Nephron progenitor cell (in vitro differentiated cells): ENCODE data around the gene DEAF1.
"Not testable (repeated sequence)": the region's sequence is repeated elsewhere in the genome, so short reads cannot be mapped to it uniquely, and the experiment has no call there.

Experiments
- DNase-seq: peaks from one replicate; pipeline ENCODE4 v3.0.0; 2021
- H3K27ac Mint-ChIP-seq: 2 replicates; pipeline ENCODE4 v1.8.0; 2021; ENCODE audit warnings: mild to moderate bottlenecking, moderate library complexity, mixed read lengths
- H3K27me3 Mint-ChIP-seq: 2 replicates; pipeline ENCODE4 v1.8.0; 2021; ENCODE audit warnings: mild to moderate bottlenecking, low read depth, mixed read lengths; ENCODE audit not compliant: poor library complexity
- H3K36me3 Mint-ChIP-seq: 2 replicates; pipeline ENCODE4 v1.8.0; 2021; ENCODE audit warnings: low read depth, mixed read lengths
- H3K4me1 Mint-ChIP-seq: 2 replicates; pipeline ENCODE4 v1.8.0; 2021; ENCODE audit warnings: mixed read lengths
- H3K4me3 Mint-ChIP-seq: 2 replicates; pipeline ENCODE4 v1.8.0; 2021; ENCODE audit warnings: mild to moderate bottlenecking, moderate library complexity, mixed read lengths
- H3K9me3 Mint-ChIP-seq: 2 replicates; pipeline ENCODE4 v1.8.0; 2021; ENCODE audit warnings: mild to moderate bottlenecking, moderate library complexity, mixed read lengths
- TF ChIP-seq, protein P1 (sequence below): fragments of 200-600 bp; sonication (generic); IDR thresholded peaks from 2 replicates; pipeline ENCODE4 v1.5.0; 2021; ENCODE audit warnings: antibody characterized with exemption

The DEAF1 gene, protein sequence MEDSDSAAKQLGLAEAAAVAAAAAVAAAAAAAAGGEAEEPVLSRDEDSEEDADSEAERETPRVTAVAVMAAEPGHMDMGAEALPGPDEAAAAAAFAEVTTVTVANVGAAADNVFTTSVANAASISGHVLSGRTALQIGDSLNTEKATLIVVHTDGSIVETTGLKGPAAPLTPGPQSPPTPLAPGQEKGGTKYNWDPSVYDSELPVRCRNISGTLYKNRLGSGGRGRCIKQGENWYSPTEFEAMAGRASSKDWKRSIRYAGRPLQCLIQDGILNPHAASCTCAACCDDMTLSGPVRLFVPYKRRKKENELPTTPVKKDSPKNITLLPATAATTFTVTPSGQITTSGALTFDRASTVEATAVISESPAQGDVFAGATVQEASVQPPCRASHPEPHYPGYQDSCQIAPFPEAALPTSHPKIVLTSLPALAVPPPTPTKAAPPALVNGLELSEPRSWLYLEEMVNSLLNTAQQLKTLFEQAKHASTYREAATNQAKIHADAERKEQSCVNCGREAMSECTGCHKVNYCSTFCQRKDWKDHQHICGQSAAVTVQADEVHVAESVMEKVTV

DNA sequence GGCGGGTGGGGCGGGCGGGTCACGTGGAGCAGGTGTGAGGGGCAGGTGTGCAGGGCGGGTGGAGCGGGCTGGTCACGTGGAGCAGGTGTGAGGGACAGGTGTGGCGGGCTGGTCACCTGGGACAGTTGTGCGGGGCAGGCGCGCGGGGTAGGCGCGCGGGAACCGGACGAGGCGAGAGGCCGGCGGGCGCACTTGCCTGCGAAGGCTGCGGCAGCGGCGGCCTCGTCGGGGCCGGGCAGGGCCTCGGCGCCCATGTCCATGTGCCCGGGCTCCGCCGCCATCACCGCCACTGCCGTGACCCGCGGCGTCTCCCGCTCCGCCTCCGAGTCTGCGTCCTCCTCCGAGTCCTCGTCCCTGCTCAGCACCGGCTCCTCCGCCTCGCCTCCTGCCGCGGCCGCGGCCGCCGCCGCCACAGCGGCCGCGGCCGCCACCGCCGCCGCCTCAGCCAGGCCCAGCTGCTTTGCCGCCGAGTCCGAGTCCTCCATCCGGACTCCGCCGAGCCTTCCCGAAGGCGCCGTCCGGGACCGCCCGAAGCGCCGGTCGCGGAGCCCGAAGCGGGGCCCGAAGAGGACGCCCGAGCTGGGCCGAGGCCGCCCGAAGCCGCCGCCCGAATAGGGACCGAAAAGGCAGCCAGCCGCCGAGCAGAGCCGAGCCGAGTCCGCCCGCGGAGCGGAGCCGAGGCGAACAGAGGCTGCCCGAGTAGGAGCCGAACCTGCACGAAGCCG, at the start of gene DEAF1:
Gene DEAF1 (minus strand): TSS at position 660 of the 725 bp plus-strand sequence. CDS start 175 bp downstream, at position 485.
- H3K36me3 Mint-ChIP-seq, result no peaks in the 10 kb centered on the region

DNA sequence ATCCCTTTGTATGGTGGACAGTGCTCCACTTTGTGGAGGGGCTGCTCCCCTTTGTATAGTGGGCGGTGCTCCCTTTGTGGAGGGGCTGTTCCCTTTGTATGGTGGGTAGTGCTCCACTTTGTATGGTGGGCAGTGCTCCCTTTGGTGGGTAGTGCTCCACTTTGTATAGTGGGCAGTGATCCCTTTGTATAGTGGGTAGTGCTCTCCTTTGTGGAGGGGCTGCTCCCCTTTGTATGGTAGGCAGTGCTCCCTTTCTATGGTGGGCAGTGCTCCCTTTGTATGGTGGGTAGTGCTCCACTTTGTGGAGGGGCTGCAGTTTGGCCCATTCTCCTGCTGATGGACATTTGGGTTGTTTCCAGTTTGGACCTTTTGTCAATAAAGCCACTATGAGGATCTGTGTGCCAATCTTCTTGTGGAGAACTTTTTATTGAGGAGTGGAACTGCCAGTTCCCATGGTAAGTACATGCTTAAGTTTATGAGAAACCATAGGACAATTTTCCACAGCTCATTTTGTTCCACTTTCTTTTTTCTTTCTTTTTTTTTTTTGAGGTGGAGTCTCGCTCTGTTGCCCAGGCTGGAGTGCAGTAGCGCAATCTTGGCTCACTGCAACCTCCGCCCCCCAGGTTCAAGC, 47.7 kb upstream of the DEAF1 start:
- Mint-ChIP-seq H3K4me1 (peaks cover 13% of the 10 kb centered on the region), H3K27me3 (peaks cover 33% of the 10 kb centered on the region), H3K9me3 (no peaks in the 10 kb centered on the region), H3K4me3 (no peak overlapping the region), H3K36me3 (no peaks in the 10 kb centered on the region), H3K27ac (no peak overlapping the region)
- TF ChIP-seq, protein P1, sequence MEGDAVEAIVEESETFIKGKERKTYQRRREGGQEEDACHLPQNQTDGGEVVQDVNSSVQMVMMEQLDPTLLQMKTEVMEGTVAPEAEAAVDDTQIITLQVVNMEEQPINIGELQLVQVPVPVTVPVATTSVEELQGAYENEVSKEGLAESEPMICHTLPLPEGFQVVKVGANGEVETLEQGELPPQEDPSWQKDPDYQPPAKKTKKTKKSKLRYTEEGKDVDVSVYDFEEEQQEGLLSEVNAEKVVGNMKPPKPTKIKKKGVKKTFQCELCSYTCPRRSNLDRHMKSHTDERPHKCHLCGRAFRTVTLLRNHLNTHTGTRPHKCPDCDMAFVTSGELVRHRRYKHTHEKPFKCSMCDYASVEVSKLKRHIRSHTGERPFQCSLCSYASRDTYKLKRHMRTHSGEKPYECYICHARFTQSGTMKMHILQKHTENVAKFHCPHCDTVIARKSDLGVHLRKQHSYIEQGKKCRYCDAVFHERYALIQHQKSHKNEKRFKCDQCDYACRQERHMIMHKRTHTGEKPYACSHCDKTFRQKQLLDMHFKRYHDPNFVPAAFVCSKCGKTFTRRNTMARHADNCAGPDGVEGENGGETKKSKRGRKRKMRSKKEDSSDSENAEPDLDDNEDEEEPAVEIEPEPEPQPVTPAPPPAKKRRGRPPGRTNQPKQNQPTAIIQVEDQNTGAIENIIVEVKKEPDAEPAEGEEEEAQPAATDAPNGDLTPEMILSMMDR, result no peak
- no peak for DNase-seq

More for the DNA sequence above, at the start of gene DEAF1:
- peaks cover 3% of the 10 kb centered on the region for H3K27me3 Mint-ChIP-seq
- H3K9me3 Mint-ChIP-seq, result no peaks in the 10 kb centered on the region
- H3K27ac Mint-ChIP-seq, result peak within 1 kb of the TSS; percentile 99
- TF ChIP-seq, protein P1, result no peak
- peak within 1 kb of the TSS; percentile 83 for H3K4me3 Mint-ChIP-seq
- peaks cover 62% of the 10 kb centered on the region for H3K4me1 Mint-ChIP-seq
- DNase-seq, result peak; percentile 99

DNA sequence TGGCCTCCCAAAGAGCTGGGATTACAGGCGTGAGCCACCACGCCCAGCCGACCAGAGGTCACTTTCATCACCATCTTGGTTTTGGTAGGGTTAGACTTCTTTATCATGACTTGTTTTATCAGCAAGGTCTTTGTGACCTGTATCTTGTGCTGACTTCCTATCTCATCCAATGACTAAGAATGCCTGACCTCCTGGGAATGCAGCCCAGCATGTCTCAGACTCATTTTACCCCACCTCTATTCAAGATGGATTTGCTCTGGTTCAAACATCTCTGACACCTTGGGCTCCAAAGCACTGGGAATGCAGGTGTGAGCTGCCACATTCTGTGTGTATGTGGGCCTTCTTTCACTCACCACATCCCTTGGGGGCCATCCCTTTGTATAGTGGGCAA, 47.1 kb upstream of the DEAF1 start:
- H3K4me3 Mint-ChIP-seq, result no peak overlapping the region
- no peak for DNase-seq
- peaks cover 36% of the 10 kb centered on the region for H3K27me3 Mint-ChIP-seq

DNA sequence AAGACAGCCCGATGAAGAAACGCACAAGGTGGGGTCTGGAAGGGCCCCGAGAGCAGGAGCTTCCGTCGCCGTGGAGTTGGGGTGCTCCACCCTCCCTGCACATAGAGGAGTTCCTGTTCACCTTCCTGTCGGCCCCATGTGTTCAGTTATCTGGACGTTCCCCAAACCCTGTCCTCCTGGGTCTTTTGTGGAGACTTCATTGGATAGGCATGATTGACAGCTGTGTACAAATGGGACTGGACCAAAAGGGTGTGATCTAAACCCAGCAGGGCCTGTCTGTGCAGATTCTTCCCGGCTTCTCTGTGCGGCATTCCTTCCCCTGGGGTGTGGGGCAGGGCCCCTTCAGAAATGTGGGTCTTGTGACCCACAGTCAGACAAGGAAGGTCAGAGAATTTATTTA, 42.9 kb upstream of the DEAF1 start:
- peaks cover 16% of the 10 kb centered on the region for H3K4me1 Mint-ChIP-seq
- H3K27ac Mint-ChIP-seq, result peak overlapping the region; percentile 64
- DNase-seq, H3K36me3 Mint-ChIP-seq, H3K4me3 Mint-ChIP-seq: not testable (repeated sequence)
- H3K27me3 Mint-ChIP-seq, result peaks cover 30% of the 10 kb centered on the region
- H3K9me3 Mint-ChIP-seq, result peaks cover 24% of the 10 kb centered on the region

More for the DNA sequence above, 47.1 kb upstream of the DEAF1 start:
- TF ChIP-seq, protein P1, result no peak
- H3K4me1 Mint-ChIP-seq, result peaks cover 19% of the 10 kb centered on the region
- H3K36me3 Mint-ChIP-seq, result no peaks in the 10 kb centered on the region
- H3K27ac Mint-ChIP-seq, result no peak overlapping the region
- H3K9me3 Mint-ChIP-seq, result peaks cover 5% of the 10 kb centered on the region

DNA sequence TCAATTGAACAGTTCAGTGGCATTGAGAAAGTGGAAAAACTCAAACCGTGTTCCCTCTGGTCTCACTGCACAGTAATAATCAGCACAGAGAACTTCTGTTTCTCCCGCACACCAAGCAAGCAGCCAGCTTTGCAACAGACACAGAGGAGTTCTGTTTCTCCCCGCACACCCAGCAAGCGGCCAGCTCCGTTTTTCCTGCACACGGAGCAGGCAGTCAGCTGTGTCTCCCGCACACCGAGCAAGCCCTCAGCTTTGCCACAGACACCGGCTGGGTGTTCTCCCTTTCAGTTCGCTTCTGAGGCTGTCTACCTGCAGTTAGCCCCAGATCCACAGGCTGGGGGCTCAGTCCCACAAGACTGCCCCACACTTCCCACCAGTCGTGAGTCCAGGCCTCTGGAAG, 42.3 kb upstream of the DEAF1 start:
- peaks cover 16% of the 10 kb centered on the region for H3K4me1 Mint-ChIP-seq
- no peaks in the 10 kb centered on the region for H3K36me3 Mint-ChIP-seq
- H3K9me3 Mint-ChIP-seq, result peaks cover 24% of the 10 kb centered on the region
- peak overlapping the region; percentile 8 for H3K4me3 Mint-ChIP-seq
- TF ChIP-seq, protein P1, result no peak
- H3K27me3 Mint-ChIP-seq, result peaks cover 29% of the 10 kb centered on the region
- no peak for DNase-seq
- H3K27ac Mint-ChIP-seq, result peak overlapping the region; percentile 64

DNA sequence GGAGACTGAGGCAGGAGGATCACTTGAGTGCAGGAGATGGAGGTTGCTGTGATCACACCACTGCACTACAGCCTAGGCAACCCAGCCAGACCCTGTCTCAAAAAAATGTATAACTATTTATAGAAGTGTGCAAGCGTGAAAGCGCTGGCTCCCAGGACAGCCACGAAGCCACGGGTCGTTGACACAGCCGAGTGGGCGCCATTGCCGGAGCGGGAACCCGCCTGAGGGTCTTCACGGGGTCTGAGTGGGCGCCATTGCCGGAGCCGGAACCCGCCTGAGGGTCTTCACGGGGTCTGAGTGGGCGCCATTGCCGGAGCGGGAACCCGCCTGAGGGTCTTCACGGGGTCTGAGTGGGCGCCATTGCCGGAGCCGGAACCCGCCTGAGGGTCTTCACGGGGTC, 39.5 kb upstream of the DEAF1 start:
- not testable (repeated sequence) for H3K36me3 Mint-ChIP-seq, H3K27ac Mint-ChIP-seq, H3K4me3 Mint-ChIP-seq, DNase-seq
- peaks cover 28% of the 10 kb centered on the region for H3K27me3 Mint-ChIP-seq
- peaks cover 20% of the 10 kb centered on the region for H3K4me1 Mint-ChIP-seq
- peaks cover 24% of the 10 kb centered on the region for H3K9me3 Mint-ChIP-seq
